ENCODE measurements around the gene TMEM183A. TPM values are rescaled to one million over a fixed set of nuclear protein-coding genes. Genes with fewer than 3 reads are reported as not detected.

The TMEM183A gene
- total RNA-seq, 4 donors from 2014 or later, result 104 to 253 (median 111) TPM

DNA sequence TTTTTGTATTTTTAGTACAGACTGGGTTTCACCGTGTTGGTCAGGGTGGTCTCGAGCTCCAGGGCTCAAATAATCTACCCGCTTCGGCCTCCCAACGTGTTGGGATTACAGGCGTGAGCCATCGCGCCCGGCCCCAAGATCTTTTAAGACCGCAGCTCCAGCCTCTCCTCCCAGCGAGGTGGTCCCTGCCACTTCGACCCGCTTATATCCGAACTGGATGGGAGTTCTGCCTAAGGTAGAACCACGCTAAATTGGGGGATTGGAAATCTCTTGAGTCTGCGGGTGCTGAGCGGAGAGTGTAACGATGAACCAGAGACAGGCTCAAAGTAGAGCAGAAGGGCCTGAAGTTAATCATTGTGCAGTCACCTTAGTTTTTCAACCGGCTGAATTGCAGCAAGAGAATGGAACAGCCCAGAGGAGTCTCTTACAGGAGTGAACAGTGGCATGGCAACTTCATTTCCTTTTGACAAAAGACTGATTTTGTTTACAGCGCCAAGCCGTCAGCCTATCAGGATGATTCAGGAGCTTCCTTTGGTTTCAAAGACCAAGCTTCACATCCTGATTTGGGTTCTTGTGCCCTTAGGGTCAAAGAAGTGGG is 39.4 kb upstream of the TMEM183A start:
- H3K27ac ChIP-seq, result peak overlapping the region; percentile 87 to 96 (median 92)
- peak; percentile 20 for DNase-seq
- TF ChIP-seq, protein P1, sequence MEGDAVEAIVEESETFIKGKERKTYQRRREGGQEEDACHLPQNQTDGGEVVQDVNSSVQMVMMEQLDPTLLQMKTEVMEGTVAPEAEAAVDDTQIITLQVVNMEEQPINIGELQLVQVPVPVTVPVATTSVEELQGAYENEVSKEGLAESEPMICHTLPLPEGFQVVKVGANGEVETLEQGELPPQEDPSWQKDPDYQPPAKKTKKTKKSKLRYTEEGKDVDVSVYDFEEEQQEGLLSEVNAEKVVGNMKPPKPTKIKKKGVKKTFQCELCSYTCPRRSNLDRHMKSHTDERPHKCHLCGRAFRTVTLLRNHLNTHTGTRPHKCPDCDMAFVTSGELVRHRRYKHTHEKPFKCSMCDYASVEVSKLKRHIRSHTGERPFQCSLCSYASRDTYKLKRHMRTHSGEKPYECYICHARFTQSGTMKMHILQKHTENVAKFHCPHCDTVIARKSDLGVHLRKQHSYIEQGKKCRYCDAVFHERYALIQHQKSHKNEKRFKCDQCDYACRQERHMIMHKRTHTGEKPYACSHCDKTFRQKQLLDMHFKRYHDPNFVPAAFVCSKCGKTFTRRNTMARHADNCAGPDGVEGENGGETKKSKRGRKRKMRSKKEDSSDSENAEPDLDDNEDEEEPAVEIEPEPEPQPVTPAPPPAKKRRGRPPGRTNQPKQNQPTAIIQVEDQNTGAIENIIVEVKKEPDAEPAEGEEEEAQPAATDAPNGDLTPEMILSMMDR (IDR thresholded peaks at IDR 0.05), result no peak
- TF ChIP-seq POLR2AphosphoS5 (IDR thresholded peaks at IDR 0.05) (no peak), EP300 (IDR thresholded peaks at IDR 0.05; ENCODE audit: low read depth) (no peak), POLR2A (IDR thresholded peaks at IDR 0.05) (no peak)
- intact Hi-C loops (cut with DNase I; ENCODE audit: low total_unique reads), result no loop called here
- H3K4me1 ChIP-seq, result peaks cover 7 to 23% (median 20%) of the 10 kb centered on the region in 4 donors
- in situ Hi-C loops (cut with MboI; ENCODE audit: low pct_ligation_motif_present in 1 of 4, low pct_unique_long_range_greater_than_20kb in 1 of 4, low sequenced_read_pairs in 3 of 4), result no loop called here
- no peaks in the 10 kb centered on the region for H3K36me3 ChIP-seq
- 0 to 6% methylated on average over 3 to 21 of the region's 21 CpGs for WGBS, 2 donors (ENCODE audit: low coverage in 1 of 2)
- H3K4me3 ChIP-seq, result peak overlapping the region; percentile 62 to 98 (median 76)
- no peaks in the 10 kb centered on the region for H3K9me3 ChIP-seq
- H3K27me3 ChIP-seq, result no peaks in the 10 kb centered on the region

DNA sequence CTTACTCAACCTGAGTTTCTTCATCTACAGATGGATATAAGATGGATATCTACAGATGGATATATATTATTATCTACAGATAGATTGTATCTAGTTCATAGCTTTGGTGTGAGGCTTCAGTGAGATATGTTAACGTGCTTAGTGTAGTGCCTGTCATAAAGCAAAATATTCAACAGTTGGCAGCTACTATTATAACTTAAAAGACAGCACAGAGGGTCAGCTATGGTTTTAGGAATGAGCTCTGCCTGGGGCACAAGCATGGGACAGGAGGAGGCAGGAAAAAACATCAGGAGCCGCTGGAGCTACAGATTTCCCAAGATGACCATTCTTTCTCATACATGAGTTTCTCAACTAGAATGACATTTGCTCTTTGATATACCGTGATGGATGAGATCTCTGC is 38.8 kb upstream of the TMEM183A start:
- no peak for DNase-seq
- in situ Hi-C loops (cut with MboI; ENCODE audit: low pct_ligation_motif_present in 1 of 4, low pct_unique_long_range_greater_than_20kb in 1 of 4, low sequenced_read_pairs in 3 of 4), result no loop called here
- Histone ChIP-seq H3K27me3 (no peaks in the 10 kb centered on the region), H3K4me1 (peaks cover 7 to 23% (median 20%) of the 10 kb centered on the region in 4 donors), H3K9me3 (no peaks in the 10 kb centered on the region), H3K36me3 (no peaks in the 10 kb centered on the region), H3K4me3 (no peak overlapping the region), H3K27ac (peak overlapping the region; percentile 87 to 96 (median 92))
- intact Hi-C loops (cut with DNase I; ENCODE audit: low total_unique reads), result no loop called here
- TF ChIP-seq EP300 (IDR thresholded peaks at IDR 0.05; ENCODE audit: low read depth), result no peak
- TF ChIP-seq POLR2A (IDR thresholded peaks at IDR 0.05), result no peak
- TF ChIP-seq, protein P1 (IDR thresholded peaks at IDR 0.05), result no peak
- TF ChIP-seq POLR2AphosphoS5 (IDR thresholded peaks at IDR 0.05), result no peak
- WGBS, 2 donors (ENCODE audit: low coverage in 1 of 2), result 71 to 86% methylated on average over 1 to 3 of the region's 3 CpGs

DNA sequence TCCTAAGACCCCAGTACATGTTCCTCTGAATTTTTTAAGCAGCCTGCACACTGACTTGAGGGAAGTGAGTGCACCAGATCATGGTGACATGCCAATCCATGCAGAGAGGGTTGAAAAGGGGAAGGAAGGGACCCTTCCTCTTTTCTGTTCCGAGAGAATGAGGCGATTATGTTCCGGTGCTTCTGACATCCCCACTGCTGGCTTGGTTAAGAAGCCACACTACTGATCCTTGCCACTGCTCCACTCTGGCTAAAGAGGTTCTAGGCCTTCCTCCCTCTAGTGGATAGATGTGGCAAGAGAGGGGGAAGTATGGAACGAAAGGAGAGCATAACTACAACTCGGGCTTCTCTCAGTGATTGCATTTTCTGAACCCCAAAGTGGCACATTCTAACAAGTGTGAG is 38.3 kb upstream of the TMEM183A start:
- Histone ChIP-seq H3K27ac (peak overlapping the region in 3 of 4 donors; percentile 91 to 96 (median 93)), H3K36me3 (no peaks in the 10 kb centered on the region), H3K27me3 (no peaks in the 10 kb centered on the region), H3K4me1 (peaks cover 7 to 23% (median 20%) of the 10 kb centered on the region in 4 donors), H3K4me3 (no peak overlapping the region), H3K9me3 (no peaks in the 10 kb centered on the region)
- in situ Hi-C loops (cut with MboI; ENCODE audit: low pct_ligation_motif_present in 1 of 4, low pct_unique_long_range_greater_than_20kb in 1 of 4, low sequenced_read_pairs in 3 of 4), result no loop called here
- DNase-seq, result peak; percentile 50
- 25% methylated on average over 5 of the region's 5 CpGs; no CpG with 5 or more reads in 1 of the 2 donors for WGBS, 2 donors (ENCODE audit: low coverage in 1 of 2)
- intact Hi-C loops (cut with DNase I; ENCODE audit: low total_unique reads), result no loop called here
- TF ChIP-seq POLR2A (IDR thresholded peaks at IDR 0.05) (peak; percentile 18), EP300 (IDR thresholded peaks at IDR 0.05; ENCODE audit: low read depth) (no peak)
- TF ChIP-seq, protein P1 (IDR thresholded peaks at IDR 0.05), result peak; percentile 61 to 79 (median 64)

GRCh38 chr1:202972046-202972445 is 35.1 kb upstream of the TMEM183A start:
- in situ Hi-C loops (cut with MboI; ENCODE audit: low pct_ligation_motif_present in 1 of 4, low pct_unique_long_range_greater_than_20kb in 1 of 4, low sequenced_read_pairs in 3 of 4), result no loop called here
- intact Hi-C loops (cut with DNase I; ENCODE audit: low total_unique reads), result no loop called here
- WGBS, 2 donors (ENCODE audit: low coverage in 1 of 2), result 71 to 80% methylated on average over 2 to 4 of the region's 4 CpGs

More at GRCh38 chr1:202972046-202972445, 35.1 kb upstream of the TMEM183A start:
- H3K36me3 ChIP-seq, result no peaks in the 10 kb centered on the region
- H3K4me1 ChIP-seq, result peaks cover 7 to 12% (median 9%) of the 10 kb centered on the region in 4 donors
- TF ChIP-seq POLR2AphosphoS5 (IDR thresholded peaks at IDR 0.05), result no peak
- TF ChIP-seq, protein P1 (IDR thresholded peaks at IDR 0.05), result no peak
- no peak for TF ChIP-seq EP300 (IDR thresholded peaks at IDR 0.05; ENCODE audit: low read depth)
- no peak for TF ChIP-seq POLR2A (IDR thresholded peaks at IDR 0.05)
- H3K27me3 ChIP-seq, result peaks cover 15% of the 10 kb centered on the region
- no peak overlapping the region for H3K27ac ChIP-seq
- no peak for DNase-seq
- H3K9me3 ChIP-seq, result no peaks in the 10 kb centered on the region
- H3K4me3 ChIP-seq, result no peak overlapping the region

Data from transverse colon (tissue), 4 donors.